Raji (cell line): Measurements from ENCODE around the gene PTPN6.

ENCODE experiments used
- POLR2A ChIP-seq: IDR thresholded peaks from 2 replicates; pipeline ENCODE4 v1.6.1; 2011; ENCODE audit warnings: low read depth, low read length, control low read depth; ENCODE audit not compliant: insufficient read depth

Gene PTPN6

DNA sequence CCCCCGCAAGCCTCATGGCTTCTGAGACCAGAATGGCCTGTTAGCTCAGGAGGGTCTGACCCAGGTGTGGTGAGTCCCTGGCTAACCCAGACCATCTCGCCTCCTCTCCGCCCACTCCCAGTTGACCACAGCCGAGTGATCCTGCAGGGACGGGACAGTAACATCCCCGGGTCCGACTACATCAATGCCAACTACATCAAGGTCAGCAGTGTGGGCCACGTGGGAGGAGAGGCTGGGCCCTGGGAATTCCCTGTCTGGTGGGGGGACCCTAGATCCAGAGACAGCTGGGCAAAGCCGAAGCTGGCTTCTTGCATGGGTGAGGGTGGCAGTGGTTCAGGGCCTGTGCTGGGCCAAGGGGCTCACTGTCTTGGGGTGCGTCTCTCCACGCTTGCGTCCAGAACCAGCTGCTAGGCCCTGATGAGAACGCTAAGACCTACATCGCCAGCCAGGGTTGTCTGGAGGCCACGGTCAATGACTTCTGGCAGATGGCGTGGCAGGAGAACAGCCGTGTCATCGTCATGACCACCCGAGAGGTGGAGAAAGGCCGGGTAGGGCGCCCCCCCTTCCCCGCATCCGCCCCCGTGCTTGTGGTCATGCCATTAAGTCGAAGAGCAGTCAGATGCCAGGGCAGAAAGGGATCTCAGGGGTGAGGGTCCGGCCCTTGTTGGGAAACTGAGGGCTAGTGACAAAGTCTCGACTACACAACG is 5.0 kb downstream of the PTPN6 start:
- no peak for TF ChIP-seq POLR2A

DNA sequence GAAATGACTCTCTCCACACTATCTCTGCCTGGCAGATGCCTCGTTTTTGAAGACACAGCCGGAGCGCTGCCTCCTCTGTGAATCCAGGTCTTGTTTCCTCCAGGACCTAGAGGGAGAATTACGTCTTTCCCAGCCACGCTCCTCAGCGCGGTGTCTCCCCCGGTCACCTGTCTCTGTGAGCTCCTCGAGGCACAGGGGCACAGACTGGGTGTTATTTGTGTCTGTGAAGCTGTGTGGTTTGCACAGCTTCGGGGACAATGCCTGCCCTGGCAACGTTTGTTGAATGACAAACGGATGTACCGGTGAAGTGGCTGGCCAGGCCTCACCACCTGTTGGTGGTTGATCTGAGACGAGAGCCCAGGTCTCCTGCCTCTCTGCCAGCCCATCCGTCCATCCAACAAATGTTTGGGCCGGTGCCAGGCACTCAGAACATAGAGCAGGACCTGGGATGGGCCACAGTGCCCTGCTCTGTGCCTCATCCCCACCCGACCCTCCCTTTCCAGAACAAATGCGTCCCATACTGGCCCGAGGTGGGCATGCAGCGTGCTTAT is 6.1 kb downstream of the PTPN6 start:
- no peak for TF ChIP-seq POLR2A

DNA sequence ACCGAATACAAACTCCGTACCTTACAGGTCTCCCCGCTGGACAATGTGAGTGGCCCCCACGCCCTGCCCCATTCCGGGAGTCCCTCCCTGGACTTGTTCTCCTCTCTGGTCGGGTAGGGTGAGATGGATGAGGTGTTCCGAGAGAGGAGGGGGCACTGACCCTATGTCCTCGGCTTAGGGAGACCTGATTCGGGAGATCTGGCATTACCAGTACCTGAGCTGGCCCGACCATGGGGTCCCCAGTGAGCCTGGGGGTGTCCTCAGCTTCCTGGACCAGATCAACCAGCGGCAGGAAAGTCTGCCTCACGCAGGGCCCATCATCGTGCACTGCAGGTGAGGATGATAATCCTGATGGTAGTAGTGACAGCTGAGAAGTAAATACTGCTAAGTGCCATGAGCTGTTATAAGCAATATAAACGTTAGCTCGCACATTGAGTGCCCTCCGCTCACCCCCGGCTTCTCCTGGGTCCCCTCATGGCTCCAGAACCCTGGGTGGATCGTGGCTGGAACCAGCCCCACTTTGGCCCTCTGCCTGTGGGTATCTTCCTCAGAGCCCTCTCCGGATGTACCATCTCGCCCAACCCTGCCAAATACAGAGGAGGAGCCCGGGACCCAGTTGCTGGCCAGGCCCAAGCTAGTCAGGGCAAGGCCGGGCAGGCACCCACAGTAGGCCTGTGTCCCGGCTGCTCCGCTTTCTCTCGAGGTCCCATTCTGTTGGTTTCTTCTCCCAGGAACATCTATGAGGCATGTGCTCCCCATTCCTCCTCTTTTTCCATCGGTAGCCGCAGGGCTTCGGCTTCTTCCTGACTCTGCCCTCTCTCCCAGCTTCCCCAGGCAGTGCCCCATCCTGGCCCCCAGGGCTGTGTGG is 6.8 kb downstream of the PTPN6 start:
- TF ChIP-seq POLR2A = no peak

DNA sequence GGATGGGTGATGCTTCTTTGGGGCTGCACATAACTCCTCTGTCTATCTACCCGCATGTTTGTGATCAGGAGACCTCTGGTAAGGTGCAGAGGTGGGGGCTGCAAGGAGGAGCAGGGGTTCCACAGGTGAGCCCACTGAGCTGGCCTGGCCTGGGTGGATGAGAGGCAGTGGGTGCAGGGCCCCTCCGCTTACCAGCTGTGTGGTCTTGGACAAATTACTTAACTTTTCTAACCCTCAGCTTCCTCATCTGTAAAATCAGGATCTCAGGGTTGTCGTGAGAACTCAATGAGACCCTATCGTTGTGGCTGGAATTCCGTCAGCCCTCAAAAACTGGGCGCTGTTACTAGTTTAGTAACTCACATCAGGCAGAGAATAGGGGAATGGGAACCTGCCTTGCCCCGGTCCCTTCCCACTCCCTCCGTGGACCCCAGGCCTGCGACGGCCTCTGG is 7.5 kb downstream of the PTPN6 start:
- TF ChIP-seq POLR2A = no peak

DNA sequence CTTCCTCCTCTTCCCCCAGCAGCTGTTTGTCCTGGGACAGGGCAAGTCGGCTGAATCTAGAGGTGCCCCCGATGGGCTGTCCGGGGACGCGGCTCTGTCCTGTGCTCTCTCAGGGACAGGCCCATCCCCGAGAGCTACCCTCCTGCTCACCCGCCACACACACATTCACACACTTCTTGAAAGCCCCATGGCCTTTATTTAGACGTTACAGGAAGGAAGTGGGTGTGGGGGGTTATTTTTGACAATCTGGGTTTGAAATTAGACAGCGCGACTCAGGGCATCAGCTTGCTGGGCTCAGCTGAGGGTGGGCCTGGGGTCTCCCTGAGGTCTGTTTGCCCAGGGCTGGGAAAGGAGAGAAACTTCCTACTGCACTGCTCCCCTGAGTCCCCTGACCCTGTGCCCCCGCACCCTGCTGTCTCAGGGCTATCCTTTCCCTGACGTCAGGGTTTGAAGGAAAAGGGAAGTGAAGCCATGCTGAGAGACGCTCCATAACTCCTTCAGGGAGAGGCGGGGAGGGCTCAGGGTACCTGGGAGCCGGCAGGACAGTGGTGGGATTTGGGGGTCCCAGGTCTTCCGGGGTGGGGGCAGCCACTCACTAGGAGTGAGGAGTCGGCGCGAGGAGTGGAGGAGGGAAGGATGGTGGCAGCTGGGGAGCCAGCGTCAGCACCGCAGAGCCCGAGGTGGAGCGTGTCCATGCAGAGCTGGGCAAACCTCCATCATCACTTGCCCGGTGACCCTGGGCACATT is 8.1 kb downstream of the PTPN6 start:
- TF ChIP-seq POLR2A = no peak

DNA sequence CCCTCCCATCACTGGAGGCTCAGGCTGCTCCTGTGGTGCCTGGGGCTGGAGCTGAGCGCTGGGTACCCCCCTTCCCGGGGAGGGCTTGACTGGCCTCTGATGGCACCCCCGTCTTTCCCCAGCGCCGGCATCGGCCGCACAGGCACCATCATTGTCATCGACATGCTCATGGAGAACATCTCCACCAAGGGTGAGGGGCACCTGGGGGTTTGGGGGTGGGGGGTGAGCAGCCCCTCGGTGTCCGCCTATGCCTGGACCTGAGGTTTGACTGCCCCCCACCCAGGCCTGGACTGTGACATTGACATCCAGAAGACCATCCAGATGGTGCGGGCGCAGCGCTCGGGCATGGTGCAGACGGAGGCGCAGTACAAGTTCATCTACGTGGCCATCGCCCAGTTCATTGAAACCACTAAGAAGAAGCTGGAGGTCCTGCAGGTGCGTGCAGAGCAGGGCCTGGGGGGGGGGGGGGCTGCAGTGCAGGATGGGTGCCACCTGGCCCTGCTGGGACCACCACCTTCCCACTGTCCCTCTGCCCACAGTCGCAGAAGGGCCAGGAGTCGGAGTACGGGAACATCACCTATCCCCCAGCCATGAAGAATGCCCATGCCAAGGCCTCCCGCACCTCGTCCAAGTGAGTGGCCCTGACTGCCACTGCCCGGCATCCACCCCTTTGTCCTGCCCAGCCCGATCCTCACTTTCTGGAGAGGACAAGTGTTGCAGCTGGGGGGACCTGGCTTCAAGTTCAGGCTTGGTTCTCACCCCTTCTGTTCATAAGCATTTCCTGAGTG is 8.8 kb downstream of the PTPN6 start:
- no peak for TF ChIP-seq POLR2A

DNA sequence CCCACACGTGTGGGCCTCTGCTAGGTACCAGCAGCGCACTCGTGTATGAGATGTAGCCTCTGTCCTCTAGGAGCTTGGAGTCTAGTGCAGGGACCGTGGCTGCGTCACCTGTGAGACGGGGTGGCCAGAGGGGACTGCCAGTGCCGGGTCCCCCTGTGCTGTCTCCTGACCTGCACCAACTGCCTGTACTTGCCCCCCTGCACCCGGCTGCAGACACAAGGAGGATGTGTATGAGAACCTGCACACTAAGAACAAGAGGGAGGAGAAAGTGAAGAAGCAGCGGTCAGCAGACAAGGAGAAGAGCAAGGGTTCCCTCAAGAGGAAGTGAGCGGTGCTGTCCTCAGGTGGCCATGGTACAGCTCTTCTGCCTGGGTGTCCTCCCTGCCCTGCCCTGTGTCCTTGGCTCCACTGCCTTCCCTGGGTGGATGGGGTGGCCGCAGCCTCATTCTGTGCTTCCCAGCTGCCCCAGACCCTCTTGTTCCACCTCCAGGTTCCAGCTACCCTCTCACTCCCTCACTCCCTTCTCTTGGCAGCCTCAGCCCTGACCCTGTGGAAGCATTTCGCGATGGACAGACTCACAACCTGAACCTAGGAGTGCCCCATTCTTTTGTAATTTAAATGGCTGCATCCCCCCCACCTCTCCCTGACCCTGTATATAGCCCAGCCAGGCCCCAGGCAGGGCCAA is 9.6 kb downstream of the PTPN6 start:
- 0 out of 2 replicates have a peak, but pooled peaks have one; percentile 35 for TF ChIP-seq POLR2A

DNA sequence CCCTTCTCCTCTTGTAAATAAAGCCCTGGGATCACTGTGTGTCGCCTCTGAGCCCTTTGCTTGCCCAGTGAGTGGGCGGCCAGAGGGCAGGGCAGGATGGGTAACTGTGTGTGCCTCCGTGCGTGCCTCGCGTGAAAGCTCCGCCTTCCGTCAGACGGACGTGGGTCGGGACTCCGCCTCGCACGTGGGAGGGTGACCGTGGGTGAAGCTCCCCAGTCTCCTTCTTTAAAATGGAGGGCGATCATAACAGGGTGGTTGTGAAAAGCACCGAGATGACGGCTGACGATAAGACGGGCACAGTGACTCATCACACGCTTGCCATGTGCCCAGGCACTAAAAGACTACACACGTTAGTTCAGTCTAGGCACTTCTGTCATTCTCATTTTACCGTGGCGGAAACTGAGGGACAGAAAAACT is 10.1 kb downstream of the PTPN6 start:
- no peak for TF ChIP-seq POLR2A

DNA sequence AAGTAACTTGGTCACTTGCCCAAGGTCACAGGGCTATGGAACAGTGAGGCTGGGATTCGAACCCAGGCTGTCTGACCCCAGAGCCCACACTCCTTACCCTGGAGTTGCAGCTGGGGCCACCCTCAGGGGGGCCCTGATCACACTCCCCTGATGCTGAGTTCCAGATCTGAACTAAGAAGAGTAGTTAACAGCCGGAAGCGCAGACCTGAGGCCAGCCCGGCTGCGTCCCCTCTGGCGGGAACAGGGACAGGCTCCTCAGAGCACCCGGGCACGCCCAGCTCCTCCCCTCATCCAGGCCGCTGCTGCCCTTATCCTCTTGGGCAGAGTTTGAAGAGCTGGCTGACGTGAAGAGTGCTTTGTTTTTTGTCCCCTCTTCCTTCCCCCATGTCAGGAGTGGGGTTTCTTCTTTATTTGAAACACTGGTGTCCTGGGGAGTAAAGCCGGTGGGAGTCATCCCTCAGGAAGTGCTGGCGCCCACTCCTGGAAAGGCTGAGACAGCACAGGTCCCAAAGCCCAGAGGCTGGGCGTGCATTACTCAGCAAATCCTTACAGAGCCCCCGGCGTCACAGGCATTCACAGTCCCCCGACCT is 10.6 kb downstream of the PTPN6 start:
- TF ChIP-seq POLR2A = no peak

DNA sequence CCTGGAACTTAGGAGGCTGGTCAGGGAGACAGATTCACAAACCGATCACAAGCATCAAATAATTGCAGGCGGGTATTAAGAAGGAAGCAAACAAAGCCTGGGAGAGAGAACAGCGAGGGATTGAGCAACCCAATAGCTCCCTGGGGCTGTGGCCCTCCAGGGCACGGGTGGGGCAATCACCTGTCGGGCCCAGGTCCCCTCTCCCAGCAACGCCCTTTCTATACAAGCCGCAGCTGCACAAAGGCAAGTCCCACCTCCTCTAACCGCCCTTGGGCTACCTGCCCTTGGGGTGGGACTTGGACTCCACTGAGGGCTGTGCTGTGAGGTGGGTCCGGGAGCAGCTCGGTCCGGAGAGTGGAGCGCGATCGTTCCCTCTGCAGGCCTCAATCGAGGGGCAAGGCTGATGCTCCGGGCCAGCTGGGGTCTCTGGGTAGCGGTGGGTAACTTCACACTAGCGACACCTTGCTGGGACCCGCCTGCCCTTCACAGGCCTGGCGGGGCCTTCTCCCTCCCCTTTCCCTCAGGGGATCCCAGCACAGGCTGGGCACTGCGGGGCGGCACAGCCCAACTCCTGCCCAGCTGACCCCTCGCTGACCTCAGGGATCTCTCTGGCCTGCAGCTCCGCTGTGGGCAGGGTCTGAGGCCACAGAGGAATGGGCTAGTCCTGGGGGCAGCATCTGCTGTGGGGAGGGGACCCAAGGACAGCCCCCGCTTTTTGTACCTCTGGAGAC is 11.3 kb downstream of the PTPN6 start:
- TF ChIP-seq POLR2A = no peak

DNA sequence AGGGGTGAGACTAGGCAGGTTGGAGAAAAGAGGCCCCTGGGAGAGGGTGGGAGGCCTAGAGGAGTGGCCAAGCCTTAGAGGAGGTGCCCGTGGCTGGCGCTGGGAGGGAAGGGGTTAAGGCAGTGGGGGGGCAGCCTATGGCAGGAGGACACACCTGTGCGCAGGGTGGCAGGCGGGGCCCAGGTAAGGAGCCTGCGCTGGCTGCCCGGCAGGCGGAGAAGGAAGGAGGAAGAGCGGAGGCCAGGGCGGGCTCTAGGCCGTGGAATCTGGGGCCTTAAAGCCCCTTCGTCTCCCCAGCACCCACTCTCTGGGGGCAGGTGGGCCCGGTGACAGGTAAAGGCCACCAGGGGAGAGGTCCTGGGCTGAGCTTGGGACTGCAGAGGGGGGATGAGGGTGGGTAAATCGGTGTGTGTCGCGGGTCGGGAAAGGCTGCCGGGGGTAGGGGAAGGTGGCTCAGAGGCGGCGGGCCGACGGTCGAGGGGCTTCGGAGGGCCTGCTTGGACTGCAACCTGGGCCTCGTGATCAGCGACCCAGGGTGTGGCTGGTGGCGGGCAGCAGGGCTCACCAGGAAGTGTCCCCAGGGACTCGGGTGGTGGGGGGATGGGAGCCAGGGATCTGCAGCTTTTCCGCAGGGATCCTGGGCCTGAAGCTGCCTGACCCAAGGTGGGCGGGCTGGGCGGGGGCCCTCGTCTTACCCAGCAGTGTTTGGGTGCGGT is 12.0 kb downstream of the PTPN6 start:
- no peak for TF ChIP-seq POLR2A

DNA sequence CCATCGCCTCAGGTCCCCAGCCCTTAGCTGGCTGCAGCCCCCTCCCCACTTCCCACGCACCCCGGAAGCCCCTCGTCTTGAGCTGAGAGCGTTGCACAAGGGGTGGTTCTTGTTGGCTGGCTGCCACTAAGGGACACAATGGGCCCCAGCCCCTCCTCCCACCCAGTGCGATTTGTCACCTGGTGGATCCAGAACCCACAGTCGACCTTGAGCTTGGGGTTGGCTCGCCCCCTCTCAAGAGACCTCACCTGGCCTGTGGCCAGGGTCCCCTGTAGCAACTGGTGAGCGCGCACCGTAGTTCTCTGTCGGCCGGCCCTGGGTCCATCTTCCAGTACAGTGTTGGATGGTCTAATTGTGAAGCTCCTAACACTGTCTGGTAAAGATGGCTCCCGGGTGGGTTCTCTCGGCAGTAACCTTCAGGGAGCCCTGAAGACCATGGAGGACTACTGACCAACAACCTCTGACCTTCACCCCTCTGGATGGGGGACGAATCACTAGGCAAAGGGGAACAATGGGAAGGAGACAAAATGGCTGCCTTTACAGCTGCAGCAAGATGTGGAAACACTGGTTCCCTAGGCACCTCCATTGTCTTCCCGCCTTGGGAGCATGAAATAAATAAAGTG is 12.7 kb downstream of the PTPN6 start:
- TF ChIP-seq POLR2A = no peak
